Fibroblast of pulmonary artery (primary cell): ENCODE results near the gene CPLANE1.

ENCODE experiments used
- DNase-seq: peaks from one replicate; pipeline ENCODE4 v3.0.0-alpha.2; 2010; ENCODE audit warnings: low read depth
- H3K4me3 ChIP-seq: replicated peaks from 2 replicates; pipeline ENCODE4 v1.5.1; 2011; ENCODE audit warnings: low read depth, mild to moderate bottlenecking, control low read depth, low read length, moderate library complexity
- TF ChIP-seq, protein P1 (sequence below): IDR thresholded peaks from 2 replicates; pipeline ENCODE4 v1.5.1; 2011; ENCODE audit warnings: mild to moderate bottlenecking, control low read depth, low read length, inconsistent platforms; ENCODE audit errors: missing control alignments

Gene CPLANE1

DNA sequence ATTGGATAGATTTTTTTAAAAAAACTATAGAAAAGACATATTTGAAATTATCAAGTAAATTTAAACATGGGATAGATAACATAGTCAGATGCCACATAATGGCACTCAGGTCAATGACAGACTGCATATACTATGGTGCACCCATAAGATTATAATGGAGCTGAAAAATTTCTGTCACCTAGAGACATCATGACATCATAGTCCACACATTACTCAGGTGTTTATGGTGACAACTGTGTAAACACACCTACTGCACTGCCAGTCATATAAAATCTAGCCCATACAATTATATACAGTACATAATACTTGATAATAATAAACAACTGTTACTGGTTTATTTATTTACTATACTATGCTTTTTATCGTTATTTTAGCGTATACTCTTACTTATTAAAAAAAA lies 58.6 kb downstream of the CPLANE1 start:
- no peak overlapping the region for H3K4me3 ChIP-seq
- no peak for DNase-seq
- TF ChIP-seq, protein P1, sequence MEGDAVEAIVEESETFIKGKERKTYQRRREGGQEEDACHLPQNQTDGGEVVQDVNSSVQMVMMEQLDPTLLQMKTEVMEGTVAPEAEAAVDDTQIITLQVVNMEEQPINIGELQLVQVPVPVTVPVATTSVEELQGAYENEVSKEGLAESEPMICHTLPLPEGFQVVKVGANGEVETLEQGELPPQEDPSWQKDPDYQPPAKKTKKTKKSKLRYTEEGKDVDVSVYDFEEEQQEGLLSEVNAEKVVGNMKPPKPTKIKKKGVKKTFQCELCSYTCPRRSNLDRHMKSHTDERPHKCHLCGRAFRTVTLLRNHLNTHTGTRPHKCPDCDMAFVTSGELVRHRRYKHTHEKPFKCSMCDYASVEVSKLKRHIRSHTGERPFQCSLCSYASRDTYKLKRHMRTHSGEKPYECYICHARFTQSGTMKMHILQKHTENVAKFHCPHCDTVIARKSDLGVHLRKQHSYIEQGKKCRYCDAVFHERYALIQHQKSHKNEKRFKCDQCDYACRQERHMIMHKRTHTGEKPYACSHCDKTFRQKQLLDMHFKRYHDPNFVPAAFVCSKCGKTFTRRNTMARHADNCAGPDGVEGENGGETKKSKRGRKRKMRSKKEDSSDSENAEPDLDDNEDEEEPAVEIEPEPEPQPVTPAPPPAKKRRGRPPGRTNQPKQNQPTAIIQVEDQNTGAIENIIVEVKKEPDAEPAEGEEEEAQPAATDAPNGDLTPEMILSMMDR, result no peak

GRCh38 chr5:37189355-37189754 lies 59.8 kb downstream of the CPLANE1 start:
- TF ChIP-seq, protein P1, result no peak
- H3K4me3 ChIP-seq, result no peak overlapping the region
- peak; percentile 16 for DNase-seq

DNA sequence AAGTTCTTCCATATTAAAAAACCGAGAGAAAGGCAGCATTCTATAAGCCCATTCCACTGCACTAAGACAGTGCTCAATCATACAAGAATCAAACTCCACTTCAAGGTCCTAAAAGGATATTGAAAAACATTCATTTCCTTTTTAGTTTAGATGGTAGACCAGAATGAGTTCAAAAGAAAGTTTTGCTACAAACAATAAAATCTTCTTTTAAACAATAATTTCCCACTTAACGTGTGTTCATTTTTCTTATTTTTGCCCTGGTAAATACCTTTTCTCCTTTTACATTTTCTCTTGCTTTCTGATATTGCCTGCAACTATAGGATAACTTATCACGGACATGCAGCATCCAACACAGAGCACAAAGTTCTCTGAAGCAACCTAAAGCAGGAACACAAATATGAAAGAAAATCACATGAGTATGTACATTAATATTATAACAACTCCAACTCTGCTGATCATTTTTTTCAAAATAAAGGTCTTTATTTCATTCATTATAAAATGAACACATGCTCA lies 61.7 kb downstream of the CPLANE1 start:
- no peak for DNase-seq
- TF ChIP-seq, protein P1, result no peak
- H3K4me3 ChIP-seq, result no peak overlapping the region

DNA sequence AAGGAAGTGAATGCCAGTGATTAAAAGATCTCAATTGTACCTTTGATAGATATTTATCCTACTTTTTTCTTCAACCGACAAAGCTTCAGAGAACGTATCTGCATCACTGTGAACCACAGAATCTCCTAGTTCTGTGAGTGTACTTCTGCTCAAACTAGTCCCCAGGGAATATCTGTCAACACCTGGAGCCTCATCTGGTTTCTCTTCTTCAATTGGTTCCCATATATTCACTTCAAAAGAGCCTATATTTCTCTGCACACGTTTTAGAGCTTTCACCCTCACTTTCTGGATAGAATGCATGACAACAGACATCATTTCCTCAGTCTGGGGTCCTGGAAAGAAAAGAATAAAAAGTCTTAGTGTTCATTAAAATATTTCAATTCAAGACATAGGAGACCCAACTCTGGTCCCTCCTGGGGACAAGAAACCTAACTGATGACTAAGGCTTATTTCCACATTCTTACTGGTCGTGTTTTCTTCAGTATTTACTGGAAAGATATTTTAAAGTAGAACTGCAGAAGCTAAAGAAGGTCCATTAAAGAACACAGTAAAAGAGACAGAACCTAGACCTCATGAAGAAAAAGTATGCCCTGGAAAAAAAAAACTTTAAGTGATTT lies 64.3 kb downstream of the CPLANE1 start:
- H3K4me3 ChIP-seq, result no peak overlapping the region
- TF ChIP-seq, protein P1, result no peak
- DNase-seq, result no peak

DNA sequence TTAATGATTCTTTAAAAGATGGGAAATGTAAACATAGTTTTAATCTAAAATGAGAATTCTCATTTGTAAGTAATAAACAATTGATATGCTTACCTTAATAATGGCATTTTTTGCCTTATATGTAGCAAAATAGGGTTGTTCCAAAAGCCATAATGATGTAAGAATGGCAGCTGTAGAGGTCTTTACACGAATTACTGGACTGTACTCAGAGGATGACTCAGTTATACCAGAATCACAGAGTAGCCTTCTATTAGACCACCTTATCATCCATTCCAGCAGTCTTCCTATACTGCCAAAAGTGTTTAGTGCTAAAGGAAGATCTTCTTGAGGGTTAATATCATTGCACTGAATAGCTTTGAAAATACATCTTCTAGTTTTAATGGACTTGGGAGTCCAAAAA lies 66.5 kb downstream of the CPLANE1 start:
- H3K4me3 ChIP-seq, result no peak overlapping the region
- TF ChIP-seq, protein P1, result no peak
- DNase-seq, result no peak

DNA sequence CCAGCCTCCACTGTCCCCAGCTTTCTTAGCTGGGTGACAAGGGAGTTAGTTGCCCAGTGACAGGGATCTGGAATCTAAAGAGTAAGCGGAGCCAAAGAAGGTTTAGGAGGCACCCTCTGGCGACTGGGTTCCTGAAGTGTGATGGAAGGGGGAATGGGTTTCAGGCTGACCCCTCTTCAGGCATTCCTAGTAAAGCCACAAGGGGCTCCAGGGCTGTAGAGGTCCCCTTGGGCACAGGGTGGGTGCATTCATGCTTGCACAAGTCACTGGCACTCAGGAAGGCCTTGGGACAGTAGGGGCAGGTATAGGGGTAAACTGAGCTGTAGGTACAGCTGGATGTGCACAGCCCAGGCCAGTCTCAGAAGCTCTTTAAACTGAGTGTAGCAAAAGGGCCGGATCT lies 74.2 kb downstream of the CPLANE1 start:
- TF ChIP-seq, protein P1, result no peak
- no peak overlapping the region for H3K4me3 ChIP-seq

DNA sequence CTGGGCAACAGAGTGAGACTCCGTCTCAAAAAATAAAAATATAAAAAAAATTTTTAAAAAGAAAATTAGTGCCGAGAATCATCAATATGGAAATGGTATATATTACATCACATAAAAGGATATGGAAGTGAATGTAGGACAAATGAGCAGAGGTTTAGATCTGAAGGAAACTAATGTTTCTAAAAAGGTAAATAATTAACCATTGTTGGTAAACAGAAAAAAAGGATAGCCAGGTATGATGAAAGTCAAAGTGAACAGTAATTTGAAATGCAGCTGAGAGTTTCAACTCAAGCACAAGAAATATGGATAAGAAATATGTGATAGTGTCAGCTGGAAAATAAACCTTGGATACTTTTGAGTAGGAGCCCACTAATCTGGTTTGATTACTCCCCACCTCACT lies 76.2 kb downstream of the CPLANE1 start:
- no peak for DNase-seq
- no peak overlapping the region for H3K4me3 ChIP-seq
- TF ChIP-seq, protein P1, result no peak

More for the DNA sequence above, 74.2 kb downstream of the CPLANE1 start:
- DNase-seq, result no peak
